ENCODE results near the gene OPN1SW.
A peak's percentile ranks its signal among the peaks of the same experiment; 100 is the strongest.

OPN1SW gene, protein sequence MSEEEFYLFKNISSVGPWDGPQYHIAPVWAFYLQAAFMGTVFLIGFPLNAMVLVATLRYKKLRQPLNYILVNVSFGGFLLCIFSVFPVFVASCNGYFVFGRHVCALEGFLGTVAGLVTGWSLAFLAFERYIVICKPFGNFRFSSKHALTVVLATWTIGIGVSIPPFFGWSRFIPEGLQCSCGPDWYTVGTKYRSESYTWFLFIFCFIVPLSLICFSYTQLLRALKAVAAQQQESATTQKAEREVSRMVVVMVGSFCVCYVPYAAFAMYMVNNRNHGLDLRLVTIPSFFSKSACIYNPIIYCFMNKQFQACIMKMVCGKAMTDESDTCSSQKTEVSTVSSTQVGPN

GRCh38 chr7:128775744-128776474 is at the start of gene OPN1SW:
OPN1SW (minus strand) TSS chr7:128775794; CDS start chr7:128775781, 13 bp downstream.
- no peak for DNase-seq

DNA sequence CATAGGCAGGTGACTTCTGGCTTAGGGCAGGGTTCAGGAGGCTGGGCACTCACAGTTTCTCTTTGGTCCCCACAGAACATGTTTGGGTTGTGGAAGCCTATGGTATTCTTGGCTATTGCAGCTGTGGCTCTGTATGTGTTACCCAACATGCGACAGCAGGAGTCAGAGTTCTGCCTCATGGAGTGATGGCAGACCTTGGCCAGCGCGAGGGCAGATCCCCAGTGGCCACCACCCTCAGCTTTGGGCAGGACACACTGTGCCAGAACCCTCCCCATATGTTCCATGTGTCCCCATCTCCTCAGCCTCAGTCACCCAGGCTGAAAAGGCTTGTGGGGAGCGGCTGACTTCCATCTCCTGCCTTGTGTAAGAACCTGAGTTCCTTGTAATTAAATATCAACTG is 46.1 kb upstream of the OPN1SW start:
- no peak for DNase-seq

- DNase-seq = no peak
Measured at GRCh38 chr7:128818694-128819093, 43.1 kb upstream of the OPN1SW start.

DNA sequence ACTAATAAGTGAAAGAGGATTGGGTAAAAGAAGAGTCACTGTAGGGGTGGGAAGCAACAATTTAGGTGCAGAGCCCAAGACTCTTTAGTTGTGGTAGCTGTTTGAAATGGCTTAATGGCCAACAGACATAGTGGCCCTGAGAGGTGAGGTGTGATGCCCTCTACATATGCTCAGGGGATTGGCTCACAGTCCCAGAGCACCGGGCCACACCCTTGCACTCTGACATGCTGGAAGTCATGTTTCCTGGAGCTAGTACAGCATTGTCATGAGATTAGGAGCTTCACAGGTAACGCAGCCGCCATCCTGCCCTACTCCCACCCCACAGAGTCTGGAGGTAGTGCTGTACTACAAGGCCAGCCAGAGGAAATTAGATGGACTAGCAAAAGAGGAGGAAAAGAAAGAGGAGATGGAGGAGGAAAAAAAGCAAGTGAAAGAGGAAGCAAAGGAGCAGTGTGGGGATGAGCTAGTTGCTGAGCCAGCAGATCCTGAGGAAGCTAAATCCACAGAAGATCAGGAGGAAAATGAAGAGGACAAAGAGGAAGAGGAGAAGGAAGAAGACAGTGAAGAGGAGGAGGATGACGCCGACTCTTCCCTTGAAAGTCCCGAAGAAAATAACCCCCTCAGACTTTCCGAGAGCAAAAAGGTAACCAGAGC is 39.8 kb upstream of the OPN1SW start:
- no peak for DNase-seq

DNA sequence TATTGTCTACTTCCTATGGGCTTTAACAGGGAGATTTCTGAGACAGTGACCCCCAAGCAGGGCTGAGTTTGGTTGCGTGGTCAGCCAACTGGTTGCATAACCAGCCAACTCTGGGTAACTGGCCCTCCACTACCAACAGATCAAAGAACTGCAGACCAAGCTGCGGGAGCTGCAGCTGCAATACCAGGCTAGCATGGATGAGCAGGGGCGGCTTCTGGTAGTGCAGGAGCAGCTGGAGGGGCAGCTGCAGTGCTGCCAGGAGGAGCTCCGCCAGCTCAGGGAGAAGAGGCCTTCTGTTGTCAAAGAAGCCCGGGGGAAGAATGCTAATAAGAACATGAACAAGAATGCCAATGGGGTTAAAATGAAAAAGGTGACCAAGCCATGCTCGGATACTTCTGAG is 38.9 kb upstream of the OPN1SW start:
- DNase-seq = peak; percentile 48 to 65

DNA sequence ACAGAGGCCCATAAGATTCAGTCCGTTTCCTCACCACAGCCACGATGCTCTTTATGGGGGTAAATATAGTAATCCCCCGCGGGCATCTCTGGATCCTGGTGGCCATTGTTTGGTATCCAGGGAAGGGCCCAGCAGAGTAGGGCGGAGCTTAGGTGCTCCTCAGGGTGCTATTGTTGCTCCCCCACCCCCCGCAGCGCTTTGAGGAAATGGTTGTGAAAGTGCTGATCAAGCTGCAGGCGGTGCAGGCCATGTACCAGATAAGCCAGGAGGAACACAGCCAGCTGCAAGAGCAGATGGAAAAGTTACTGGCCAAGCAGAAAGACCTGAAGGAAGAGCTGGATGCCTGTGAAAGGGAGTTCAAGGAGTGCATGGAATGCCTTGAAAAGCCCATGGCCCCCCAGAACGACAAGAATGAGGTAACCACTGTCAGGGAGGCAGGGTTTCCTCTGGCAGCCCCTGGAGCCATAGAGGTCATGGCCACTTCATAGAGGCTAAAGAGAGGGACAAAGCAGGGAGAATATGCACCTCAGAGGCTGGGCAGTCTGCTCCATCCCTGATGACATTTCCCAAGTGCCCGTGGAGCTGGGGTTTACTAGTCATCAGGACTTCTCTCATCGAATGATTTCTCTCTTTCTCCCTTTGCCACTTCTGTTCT is 37.0 kb upstream of the OPN1SW start:
- no peak for DNase-seq

- DNase-seq = no peak
Measured at GRCh38 chr7:128811631-128812430, 36.2 kb upstream of the OPN1SW start.

GRCh38 chr7:128810997-128811396 is 35.4 kb upstream of the OPN1SW start:
- no peak for DNase-seq

- DNase-seq = no peak
Measured at GRCh38 chr7:128810473-128810872, 34.9 kb upstream of the OPN1SW start.

- DNase-seq = no peak
Measured at GRCh38 chr7:128809363-128809762, 33.8 kb upstream of the OPN1SW start.

DNA sequence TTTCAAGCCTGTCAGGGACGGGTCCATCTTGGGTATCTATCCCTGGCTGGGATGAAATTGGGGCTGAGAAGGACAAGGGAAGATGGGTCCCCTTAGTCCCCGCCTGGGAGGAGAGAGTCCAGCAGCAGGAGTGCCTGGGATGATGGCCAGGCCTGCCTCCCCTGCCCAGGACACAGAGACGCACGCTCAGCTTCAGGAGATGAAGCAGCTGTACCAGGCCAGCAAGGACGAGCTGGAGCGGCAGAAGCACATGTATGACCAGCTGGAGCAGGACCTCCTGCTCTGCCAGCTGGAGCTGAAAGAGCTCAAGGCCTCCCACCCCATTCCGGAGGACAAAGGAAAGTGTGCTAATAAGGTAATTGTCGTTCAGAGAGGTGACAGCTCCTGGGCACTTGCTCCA is 31.6 kb upstream of the OPN1SW start:
- no peak for DNase-seq

DNA sequence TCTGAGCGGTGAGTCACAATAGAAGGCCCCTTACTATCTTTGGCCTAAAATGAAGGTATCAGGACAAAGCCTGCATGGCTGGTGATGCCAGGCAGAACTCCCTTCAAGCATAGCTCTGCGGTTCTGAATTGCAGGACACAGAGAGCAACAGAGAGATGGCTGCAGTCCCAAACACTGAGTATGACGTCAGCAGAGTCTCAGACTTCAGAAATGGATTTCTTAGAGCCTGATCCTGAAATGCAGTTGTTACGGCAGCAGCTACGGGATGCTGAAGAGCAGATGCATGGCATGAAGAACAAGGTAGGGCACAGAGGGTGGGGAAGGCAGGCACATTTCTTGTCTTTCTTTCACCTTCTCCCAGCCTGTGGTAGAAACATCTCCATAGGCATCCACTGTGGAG is 29.6 kb upstream of the OPN1SW start:
- DNase-seq = no peak

DNA sequence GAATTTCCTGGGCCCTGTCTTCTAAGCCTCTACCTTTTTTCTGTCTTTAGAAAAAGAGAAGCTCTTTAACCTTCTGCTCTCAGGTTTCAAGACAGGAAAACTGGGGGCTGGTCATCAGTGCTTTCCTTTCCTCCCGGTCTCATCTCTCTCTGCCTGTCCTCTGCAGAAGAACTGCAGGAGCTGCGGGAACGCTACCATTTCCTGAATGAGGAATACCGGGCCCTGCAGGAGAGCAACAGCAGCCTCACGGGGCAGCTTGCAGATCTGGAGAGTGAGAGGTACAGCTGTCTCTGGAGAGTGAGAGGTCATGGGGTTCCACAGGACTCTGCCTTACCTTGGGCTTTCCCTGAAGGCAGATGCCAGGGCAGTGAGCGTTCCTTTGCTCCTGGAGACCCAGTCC is 28.9 kb upstream of the OPN1SW start:
- DNase-seq = no peak

- DNase-seq = no peak
Measured at GRCh38 chr7:128801667-128802418, 26.2 kb upstream of the OPN1SW start.

DNA sequence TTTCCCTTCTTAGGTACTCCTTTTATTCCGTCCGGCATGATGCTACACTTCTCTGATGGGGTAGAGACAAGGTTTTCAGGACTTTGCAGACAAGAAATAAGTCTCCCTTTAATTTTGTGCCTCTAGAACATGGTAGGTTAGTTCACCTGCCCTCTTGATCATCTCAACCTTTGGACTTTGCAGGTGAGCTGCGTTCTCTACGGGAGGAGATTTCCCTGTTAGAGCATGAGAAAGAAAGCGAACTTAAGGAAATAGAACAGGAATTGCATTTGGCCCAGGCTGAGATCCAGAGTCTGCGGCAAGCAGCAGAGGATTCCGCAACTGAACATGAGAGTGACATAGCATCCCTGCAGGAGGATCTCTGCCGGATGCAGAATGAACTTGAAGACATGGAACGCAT is 25.4 kb upstream of the OPN1SW start:
- DNase-seq = no peak

DNA sequence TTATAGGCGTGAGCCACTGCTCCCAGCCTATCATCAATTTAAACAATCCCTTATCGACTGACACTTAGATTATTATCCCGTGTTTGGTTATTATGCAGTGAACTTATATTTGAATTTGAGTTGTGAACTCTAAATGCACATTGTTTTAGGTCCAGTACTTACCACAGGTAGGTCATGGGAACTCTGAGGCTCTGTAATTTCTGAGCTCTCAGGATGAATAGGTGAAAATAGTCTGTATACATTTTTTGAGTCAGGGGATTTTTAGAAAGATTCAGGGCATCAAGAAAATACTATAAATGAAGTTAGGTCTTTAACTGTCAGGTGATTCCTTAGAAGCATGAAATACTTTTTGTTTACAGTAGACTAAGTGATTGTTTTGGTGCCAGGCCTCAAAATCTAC is 25.0 kb upstream of the OPN1SW start:
- no peak for DNase-seq

DNA sequence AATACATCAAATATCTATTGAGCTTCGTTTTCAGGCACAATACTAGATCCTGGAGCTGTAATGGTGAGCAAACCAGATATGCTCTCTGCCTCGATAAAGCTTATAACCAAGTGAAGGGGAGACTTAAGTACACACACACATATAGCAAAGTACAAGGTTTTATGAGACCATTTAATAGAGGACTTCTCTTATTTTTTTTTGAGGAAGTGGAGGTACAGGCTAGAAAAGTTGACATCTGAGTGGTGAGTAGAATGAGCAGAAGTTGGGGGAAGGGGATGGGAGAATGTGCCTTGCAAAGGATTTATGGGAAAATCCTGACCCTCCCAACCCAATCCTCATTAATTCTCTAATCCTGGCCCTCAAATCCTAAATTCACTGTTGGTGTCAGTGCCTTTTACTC is 23.9 kb upstream of the OPN1SW start:
- no peak for DNase-seq

GRCh38 chr7:128796327-128796726 is 20.7 kb upstream of the OPN1SW start:
- no peak for DNase-seq

- DNase-seq = no peak
Measured at GRCh38 chr7:128795129-128795528, 19.5 kb upstream of the OPN1SW start.

- no peak for DNase-seq
Measured at GRCh38 chr7:128794436-128794835, 18.8 kb upstream of the OPN1SW start.

- DNase-seq = no peak
Measured at GRCh38 chr7:128794020-128794419, 18.4 kb upstream of the OPN1SW start.

DNA sequence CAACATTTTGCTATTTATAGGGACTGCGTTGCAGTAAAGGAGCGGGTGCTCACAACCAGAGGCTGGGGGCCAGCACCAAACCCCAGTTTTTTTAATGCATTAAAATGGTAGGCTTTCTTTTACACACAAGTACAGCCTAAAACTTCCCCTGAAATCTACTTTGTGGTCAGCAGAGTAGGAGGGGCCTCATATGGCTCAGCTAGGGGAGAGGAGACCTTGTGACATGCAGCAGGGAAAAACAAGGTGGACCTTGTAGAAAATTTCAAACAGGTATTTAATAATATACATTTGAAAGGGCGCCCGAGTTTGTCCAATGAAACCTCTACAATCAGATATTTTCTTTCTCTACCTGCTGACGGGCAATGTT is 17.6 kb upstream of the OPN1SW start:
- no peak for DNase-seq
